ENCODE data around the gene UBTFL1. TPM values are rescaled to one million over a fixed set of nuclear protein-coding genes. Genes with fewer than 3 reads are reported as not detected.
"Not testable (repeated sequence)": the region's sequence is repeated elsewhere in the genome, so short reads cannot be mapped to it uniquely, and the experiment has no call there.

The UBTFL1 gene, protein sequence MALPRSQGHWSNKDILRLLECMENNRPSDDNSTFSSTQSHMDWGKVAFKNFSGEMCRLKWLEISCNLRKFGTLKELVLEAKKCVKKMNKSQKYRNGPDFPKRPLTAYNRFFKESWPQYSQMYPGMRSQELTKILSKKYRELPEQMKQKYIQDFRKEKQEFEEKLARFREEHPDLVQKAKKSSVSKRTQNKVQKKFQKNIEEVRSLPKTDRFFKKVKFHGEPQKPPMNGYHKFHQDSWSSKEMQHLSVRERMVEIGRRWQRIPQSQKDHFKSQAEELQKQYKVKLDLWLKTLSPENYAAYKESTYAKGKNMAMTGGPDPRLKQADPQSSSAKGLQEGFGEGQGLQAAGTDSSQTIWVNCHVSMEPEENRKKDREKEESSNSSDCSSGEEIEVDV
- total RNA-seq, result not detected
- long read RNA-seq, result 0 reads

DNA sequence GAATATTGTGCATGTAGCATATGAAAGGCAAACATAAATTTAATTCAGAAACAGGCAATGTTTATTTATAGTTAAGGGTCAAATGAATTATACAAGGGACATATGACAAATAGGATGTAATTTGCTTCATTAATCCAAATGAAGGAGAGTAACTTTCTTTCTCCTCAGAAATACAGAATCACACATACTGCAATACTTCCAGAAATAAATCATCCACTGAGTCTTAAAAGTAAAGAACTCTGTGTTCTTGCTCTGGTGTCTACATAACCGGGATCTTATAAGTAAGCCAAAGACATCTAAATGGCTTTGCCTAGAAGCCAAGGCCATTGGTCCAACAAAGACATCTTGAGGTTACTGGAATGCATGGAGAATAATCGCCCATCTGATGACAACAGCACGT, at the start of gene UBTFL1:
Gene UBTFL1, plus strand, starts transcription at position 301 of the 400 bp plus-strand sequence. Its CDS starts 0 bp downstream, at position 301.
- DNase-seq; H3K9me3 ChIP-seq; H3K27ac ChIP-seq; ATAC-seq; H3K4me3 ChIP-seq; H3K36me3 ChIP-seq; intact Hi-C loops (cut with DNase I); H3K4me1 ChIP-seq; H3K27me3 ChIP-seq (ENCODE audit: low read depth): not testable (repeated sequence)

GRCh38 chr11:90051591-90052209, 34.0 kb upstream of the UBTFL1 start:
- H3K36me3 ChIP-seq; DNase-seq; H3K27me3 ChIP-seq (ENCODE audit: low read depth); intact Hi-C loops (cut with DNase I); H3K4me3 ChIP-seq; H3K27ac ChIP-seq; H3K9me3 ChIP-seq; ATAC-seq; H3K4me1 ChIP-seq: not testable (repeated sequence)

- H3K4me3 ChIP-seq; H3K27ac ChIP-seq; intact Hi-C loops (cut with DNase I); H3K9me3 ChIP-seq; H3K36me3 ChIP-seq; DNase-seq; ATAC-seq; H3K4me1 ChIP-seq; H3K27me3 ChIP-seq (ENCODE audit: low read depth): not testable (repeated sequence)
Observed at GRCh38 chr11:90052311-90052710, 33.4 kb upstream of the UBTFL1 start.

DNA sequence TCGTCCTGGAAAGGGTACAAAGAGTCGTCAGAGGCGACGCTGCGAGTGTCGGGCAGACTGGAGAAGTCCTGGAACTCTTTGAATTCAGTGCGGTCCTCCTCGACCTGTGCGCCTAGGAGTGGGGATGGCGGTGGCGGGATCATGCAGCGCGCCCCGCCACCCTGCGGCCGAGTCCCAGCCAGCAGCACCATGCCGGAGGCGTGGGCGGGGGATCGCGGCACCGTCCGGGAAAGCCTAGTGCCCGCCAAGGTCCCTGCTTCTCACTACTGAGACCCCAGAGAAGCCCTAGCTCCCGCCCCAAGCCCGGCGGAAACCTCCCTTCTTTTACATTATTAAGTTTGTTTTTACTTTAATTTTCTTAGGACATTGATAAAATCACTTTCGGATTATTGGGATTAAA, 32.2 kb upstream of the UBTFL1 start:
- H3K9me3 ChIP-seq; H3K36me3 ChIP-seq; H3K27ac ChIP-seq; intact Hi-C loops (cut with DNase I); ATAC-seq; H3K4me3 ChIP-seq; DNase-seq; H3K27me3 ChIP-seq (ENCODE audit: low read depth); H3K4me1 ChIP-seq: not testable (repeated sequence)

DNA sequence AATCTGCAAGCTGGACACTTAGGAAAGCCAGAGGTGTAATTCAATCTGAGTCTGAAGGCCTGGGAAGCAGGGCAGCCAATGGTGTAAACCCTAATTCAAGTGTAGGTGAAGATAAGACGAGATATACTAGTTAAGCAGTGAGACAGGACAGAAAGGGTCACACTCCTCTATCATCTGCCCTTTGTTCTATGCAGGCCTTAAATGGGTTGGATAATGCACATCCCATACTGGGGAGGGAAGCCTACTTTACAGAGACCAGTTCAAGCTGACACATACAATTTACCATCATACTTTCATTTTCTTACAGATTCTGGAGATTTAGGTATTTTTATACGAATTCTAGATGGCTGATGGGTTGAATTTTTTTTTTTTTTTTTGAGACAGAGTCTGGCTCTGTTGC, 3.0 kb downstream of the UBTFL1 start:
- H3K4me3 ChIP-seq; H3K4me1 ChIP-seq; ATAC-seq; H3K27me3 ChIP-seq (ENCODE audit: low read depth); H3K36me3 ChIP-seq; DNase-seq; intact Hi-C loops (cut with DNase I); H3K9me3 ChIP-seq; H3K27ac ChIP-seq: not testable (repeated sequence)

DNA sequence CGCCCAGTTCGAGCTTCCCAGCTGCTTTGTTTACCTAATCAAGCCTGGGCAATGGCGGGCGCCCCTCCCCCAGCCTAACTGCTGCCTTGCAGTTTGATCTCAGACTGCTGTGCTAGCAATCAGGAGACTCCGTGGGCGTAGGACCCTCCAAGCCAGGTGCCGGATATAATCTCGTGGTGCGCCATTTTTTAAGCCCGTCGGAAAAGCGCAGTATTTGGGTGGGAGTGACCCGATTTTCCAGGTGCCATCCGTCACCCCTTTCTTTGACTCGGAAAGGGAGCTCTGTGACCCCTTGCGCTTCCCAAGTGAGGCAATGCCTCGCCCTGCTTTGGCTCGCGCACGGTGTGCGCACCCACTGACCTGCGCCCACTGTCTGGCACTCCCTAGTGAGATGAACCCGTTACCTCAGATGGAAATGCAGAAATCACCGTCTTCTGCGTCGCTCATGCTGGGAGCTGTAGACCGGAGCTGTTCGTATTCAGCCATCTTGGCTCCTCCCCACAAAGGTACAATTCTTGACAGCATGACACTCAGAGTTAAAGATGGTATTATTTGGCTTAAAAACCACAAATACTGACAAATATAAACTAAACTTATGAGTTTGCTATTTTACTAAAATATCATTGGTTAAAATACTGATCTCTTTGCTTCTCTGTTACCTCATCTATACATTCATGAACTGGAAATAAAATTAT, 9.6 kb downstream of the UBTFL1 start:
- H3K27ac ChIP-seq; H3K27me3 ChIP-seq (ENCODE audit: low read depth); H3K9me3 ChIP-seq; intact Hi-C loops (cut with DNase I); H3K4me3 ChIP-seq; H3K36me3 ChIP-seq; DNase-seq; H3K4me1 ChIP-seq; ATAC-seq: not testable (repeated sequence)

- DNase-seq; ATAC-seq; H3K9me3 ChIP-seq; H3K4me3 ChIP-seq; intact Hi-C loops (cut with DNase I); H3K27ac ChIP-seq; H3K27me3 ChIP-seq (ENCODE audit: low read depth); H3K36me3 ChIP-seq; H3K4me1 ChIP-seq: not testable (repeated sequence)
Observed at GRCh38 chr11:90098261-90098660, 12.5 kb downstream of the UBTFL1 start.

DNA sequence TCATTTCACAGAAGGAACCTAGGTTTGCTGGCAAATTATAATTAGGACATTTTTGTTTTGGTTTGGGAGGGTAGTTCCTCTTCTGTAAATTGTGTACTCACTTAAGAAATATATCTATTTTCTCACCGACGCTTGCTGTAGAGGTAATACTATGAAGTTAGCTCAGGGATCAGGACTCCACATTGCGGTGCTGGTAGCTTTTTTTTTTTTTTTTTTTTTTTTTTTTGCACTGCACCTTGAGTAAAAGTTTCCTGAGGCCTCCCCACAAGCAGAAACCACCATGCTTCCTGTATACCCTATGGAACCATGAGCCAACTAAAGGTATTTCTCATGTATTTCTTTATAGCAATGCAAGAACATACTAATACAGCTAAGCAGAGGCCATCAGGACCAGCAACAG, 14.7 kb downstream of the UBTFL1 start:
- ATAC-seq (no peak), DNase-seq (no peak)
- Histone ChIP-seq H3K36me3 (no peaks in the 10 kb centered on the region), H3K4me1 (no peaks in the 10 kb centered on the region), H3K4me3 (no peak overlapping the region), H3K27me3 (ENCODE audit: low read depth) (no peaks in the 10 kb centered on the region), H3K9me3 (no peaks in the 10 kb centered on the region), H3K27ac (no peak overlapping the region)
- TF ChIP-seq CTCF (IDR thresholded peaks at IDR 0.05), result no peak
- intact Hi-C loops (cut with DNase I), result no loop called here

- no peak overlapping the region for H3K27ac ChIP-seq
- TF ChIP-seq CTCF (IDR thresholded peaks at IDR 0.05), result peak; percentile 34
- no peaks in the 10 kb centered on the region for H3K27me3 ChIP-seq (ENCODE audit: low read depth)
- no peaks in the 10 kb centered on the region for H3K36me3 ChIP-seq
- no peaks in the 10 kb centered on the region for H3K4me1 ChIP-seq
- no peaks in the 10 kb centered on the region for H3K9me3 ChIP-seq
- ATAC-seq (no peak), DNase-seq (no peak)
- no peak overlapping the region for H3K4me3 ChIP-seq
- intact Hi-C loops (cut with DNase I), result no loop called here
Observed at GRCh38 chr11:90113541-90113940, 27.8 kb downstream of the UBTFL1 start.

Measured in lower lobe of right lung (tissue), 2 donors.